Dendritic cell treated with granulocyte-macrophage colony-stimulating factor and Interleukin-4, amounts not matched to agents 40 ng/mL and 50 ng/mL, for 4 days (primary cell): Measurements from ENCODE around the gene SIGLEC1.

Source experiments
- H3K27ac Mint-ChIP-seq: one replicate; pipeline ENCODE4 v1.8.0; 2022; ENCODE audit warnings: mild to moderate bottlenecking, mixed read lengths
- H3K27me3 Mint-ChIP-seq: one replicate; pipeline ENCODE4 v1.8.0; 2022; ENCODE audit warnings: mild to moderate bottlenecking, mixed read lengths
- H3K36me3 Mint-ChIP-seq: one replicate; pipeline ENCODE4 v1.8.0; 2022; ENCODE audit warnings: low read depth, mixed read lengths
- H3K4me1 Mint-ChIP-seq: one replicate; pipeline ENCODE4 v1.8.0; 2022; ENCODE audit warnings: low read depth, mixed read lengths
- H3K4me3 Mint-ChIP-seq: one replicate; pipeline ENCODE4 v1.8.0; 2022; ENCODE audit warnings: mild to moderate bottlenecking, moderate library complexity, mixed read lengths
- H3K9me3 Mint-ChIP-seq: one replicate; pipeline ENCODE4 v1.8.0; 2022; ENCODE audit warnings: mixed read lengths
- intact Hi-C: fragments of 100-400 bp; cut with micrococcal nuclease; formaldehyde crosslinking; loops from one replicate; pipeline ENCODE4 v1.15.0; 2022

Gene SIGLEC1

DNA sequence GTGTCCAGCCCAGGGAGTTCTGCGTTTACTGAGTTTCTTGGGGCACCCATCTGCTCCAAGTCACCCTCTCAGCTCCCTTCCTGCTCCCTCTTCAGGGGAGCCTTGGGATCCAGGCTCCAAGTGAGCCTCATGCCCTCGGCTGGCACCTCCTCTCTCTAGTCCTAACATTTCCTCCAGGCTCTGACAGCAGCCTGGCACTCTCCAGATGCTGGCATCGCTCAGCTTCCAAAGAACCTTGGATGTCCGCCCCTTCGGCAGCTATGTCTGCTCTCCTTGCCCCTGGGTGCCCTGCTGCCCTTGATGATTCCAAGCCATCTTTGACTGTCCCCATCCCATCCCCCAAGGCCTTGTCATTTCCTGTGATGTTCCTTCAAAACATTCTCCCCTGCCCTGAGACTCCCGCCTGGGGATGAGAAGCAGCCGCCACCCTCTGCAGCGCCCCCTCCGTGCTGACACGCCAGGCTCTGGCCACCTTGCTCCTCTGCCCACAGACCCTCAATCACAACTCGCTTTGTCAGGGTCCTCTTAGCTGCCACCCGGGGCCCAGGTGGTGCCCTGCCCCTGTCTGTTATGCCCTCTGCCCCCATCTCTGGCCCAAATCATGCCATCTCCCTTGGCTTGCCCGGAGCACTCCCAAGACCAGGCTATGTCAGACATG lies 42.6 kb downstream of the SIGLEC1 start:
- no peak overlapping the region for H3K27ac Mint-ChIP-seq
- no peak overlapping the region for H3K4me3 Mint-ChIP-seq
- intact Hi-C loops, result no loop called here
- peaks cover 60% of the 10 kb centered on the region for H3K27me3 Mint-ChIP-seq
- H3K9me3 Mint-ChIP-seq, result no peaks in the 10 kb centered on the region
- H3K36me3 Mint-ChIP-seq, result no peaks in the 10 kb centered on the region
- peaks cover 16% of the 10 kb centered on the region for H3K4me1 Mint-ChIP-seq

DNA sequence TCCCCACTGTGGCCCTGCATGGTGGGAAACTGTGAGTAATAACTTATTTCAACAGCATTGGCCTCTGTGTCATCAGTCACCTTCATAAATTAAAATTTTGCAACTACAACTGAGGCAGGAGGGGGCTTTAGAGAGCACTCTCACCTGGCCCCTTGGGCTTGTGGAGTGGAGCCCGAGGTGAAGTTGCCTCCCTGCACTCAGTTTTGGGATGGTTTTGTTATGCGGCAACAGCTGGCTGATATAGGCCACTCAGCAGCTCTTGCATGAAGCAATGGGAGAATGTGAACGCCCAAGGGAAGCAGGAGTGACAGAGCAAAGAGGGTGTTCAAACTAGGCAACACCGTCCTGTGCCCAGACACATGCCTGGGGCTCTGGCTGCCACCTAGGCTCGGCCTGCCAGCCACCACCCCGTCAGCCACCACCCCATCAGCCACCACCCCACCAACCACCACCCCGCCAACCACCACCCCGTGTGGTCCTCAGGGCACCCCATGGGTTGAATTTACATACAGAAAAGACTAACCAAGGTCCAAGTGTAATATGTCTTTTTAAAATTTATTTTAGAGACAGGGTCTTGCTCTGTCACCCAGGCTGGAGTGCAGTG lies 44.9 kb downstream of the SIGLEC1 start:
- intact Hi-C loops, result no loop called here
- Mint-ChIP-seq H3K36me3 (no peaks in the 10 kb centered on the region), H3K9me3 (no peaks in the 10 kb centered on the region), H3K27ac (no peak overlapping the region), H3K27me3 (peaks cover 60% of the 10 kb centered on the region), H3K4me3 (no peak overlapping the region), H3K4me1 (peaks cover 15% of the 10 kb centered on the region)

DNA sequence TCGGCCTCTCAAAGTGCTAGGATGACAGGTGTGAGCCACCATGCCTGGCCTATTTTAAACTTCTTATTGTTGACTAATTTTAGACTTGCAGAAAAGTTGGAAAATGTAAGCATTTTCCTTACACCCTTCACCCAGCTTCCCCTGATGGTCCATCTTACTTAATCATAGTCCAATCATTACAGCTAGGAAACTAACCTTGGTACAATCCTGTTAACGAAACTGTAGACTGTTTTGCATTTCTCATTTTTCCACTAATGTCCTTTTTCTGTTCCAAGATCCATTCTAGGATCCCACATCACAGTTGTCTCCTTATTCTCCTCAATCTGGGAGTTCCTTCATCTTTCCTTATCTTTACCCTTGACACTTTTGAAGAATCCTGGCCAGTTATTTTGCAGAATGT lies 48.5 kb downstream of the SIGLEC1 start:
- Mint-ChIP-seq H3K27me3 (peaks cover 60% of the 10 kb centered on the region), H3K4me1 (peaks cover 19% of the 10 kb centered on the region), H3K27ac (no peak overlapping the region), H3K36me3 (no peaks in the 10 kb centered on the region), H3K9me3 (no peaks in the 10 kb centered on the region), H3K4me3 (no peak overlapping the region)
- intact Hi-C loops, result no loop called here

DNA sequence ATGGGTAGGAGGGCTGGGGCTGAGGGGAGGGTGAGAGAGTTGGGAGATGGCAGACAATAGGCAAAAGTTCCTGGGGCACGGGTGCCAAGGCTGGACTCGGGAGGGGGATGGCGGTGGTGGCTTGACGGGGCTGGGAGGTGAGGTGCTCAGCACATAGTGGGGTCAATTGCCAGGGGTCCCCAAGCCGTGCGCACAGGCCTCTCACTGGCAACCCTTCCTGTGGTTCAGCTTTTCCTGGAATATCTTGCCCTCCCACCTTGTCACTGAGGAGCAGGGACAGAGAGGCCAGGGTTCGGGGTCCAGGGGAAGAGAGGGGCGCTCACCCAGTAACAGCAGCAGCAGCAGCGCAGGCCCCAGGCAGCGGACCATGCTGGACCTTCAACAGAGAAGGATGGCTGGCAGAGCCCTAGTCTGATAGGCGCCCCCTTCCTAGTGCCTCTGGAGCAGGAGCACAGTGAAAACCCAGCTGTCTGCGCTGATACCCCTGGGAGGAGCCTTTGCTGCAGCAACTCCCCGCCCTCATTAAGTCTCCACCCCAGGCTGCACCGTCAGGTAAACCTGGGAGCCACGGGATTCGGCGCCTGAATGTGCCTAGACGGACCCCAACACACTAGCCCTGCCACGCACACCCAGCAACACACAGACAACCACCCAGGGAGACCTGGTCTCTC lies 49.2 kb downstream of the SIGLEC1 start, which contains the start of gene GFRA4:
Gene GFRA4, minus strand, starts transcription at position 369 of the 671 bp plus-strand sequence. Its CDS starts 0 bp downstream, at position 369.
- intact Hi-C loops, result no loop called here
- Mint-ChIP-seq H3K4me3 (no peak within 1 kb of the TSS), H3K36me3 (no peaks in the 10 kb centered on the region), H3K27me3 (peaks cover 58% of the 10 kb centered on the region), H3K27ac (no peak within 1 kb of the TSS), H3K9me3 (no peaks in the 10 kb centered on the region), H3K4me1 (peaks cover 25% of the 10 kb centered on the region)
